ENCODE data around the gene SLC5A9. TPM values are rescaled to one million over a fixed set of nuclear protein-coding genes. Genes with fewer than 3 reads are reported as not detected.

The SLC5A9 gene
- total RNA-seq, 4 donors from 2014 or later, result not detected

DNA sequence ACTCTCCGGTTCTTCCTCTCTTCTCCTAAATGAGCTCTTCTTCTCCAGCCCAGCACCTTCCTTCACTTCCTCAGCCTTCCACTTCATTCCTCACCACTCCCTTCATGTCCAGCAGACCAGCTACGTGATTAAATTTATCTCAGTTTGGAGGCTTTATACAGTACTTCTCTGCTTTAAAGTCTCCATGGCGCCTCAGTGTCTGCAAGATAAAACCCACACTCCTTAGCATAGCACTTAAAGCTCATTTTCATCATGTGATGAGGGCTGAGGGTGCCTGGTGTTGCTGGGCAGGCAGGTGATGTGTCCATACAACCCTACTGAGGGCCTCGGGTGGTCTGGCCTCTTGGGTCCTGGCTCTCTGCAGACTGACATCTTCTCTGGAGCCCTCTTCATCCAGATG is 7.7 kb downstream of the SLC5A9 start:
- no peaks in the 10 kb centered on the region for H3K9me3 ChIP-seq
- 85 to 87% methylated on average over 4 of the region's 4 CpGs for WGBS, 2 donors
- H3K4me1 ChIP-seq, result peaks cover 0 to 10% (median 0%) of the 10 kb centered on the region in 4 donors
- TF ChIP-seq POLR2A (IDR thresholded peaks at IDR 0.05) (no peak), EP300 (IDR thresholded peaks at IDR 0.05) (no peak)
- TF ChIP-seq, protein P1, sequence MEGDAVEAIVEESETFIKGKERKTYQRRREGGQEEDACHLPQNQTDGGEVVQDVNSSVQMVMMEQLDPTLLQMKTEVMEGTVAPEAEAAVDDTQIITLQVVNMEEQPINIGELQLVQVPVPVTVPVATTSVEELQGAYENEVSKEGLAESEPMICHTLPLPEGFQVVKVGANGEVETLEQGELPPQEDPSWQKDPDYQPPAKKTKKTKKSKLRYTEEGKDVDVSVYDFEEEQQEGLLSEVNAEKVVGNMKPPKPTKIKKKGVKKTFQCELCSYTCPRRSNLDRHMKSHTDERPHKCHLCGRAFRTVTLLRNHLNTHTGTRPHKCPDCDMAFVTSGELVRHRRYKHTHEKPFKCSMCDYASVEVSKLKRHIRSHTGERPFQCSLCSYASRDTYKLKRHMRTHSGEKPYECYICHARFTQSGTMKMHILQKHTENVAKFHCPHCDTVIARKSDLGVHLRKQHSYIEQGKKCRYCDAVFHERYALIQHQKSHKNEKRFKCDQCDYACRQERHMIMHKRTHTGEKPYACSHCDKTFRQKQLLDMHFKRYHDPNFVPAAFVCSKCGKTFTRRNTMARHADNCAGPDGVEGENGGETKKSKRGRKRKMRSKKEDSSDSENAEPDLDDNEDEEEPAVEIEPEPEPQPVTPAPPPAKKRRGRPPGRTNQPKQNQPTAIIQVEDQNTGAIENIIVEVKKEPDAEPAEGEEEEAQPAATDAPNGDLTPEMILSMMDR (IDR thresholded peaks at IDR 0.05), result no peak
- H3K27me3 ChIP-seq, result no peaks in the 10 kb centered on the region
- H3K36me3 ChIP-seq, result no peaks in the 10 kb centered on the region
- H3K4me3 ChIP-seq, result no peak overlapping the region
- no peak for DNase-seq (ENCODE audit: low spot score in 2 of 2)
- H3K27ac ChIP-seq, result no peak overlapping the region

DNA sequence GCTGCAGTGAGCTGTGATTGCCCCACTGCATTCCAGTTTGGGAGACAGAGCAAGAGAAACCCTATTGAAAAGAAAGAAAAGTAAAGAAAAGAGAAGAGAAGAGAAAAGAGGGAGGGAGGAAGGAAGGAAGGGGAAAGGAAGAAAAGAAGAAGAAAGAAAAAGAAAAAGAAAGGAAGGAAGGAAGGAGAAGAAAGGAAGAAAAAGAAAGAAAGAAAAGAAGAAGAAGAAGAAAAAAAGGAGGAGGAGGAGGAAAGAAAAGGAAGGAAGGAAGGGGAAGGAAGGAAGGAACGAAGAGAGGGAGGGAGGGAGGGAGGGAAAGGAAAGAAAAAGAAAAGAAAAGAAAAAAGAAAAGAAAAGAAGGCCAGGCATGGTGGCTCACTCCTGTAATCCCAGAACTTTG is 10.2 kb downstream of the SLC5A9 start:
- Histone ChIP-seq H3K4me3 (no peak overlapping the region), H3K27me3 (no peaks in the 10 kb centered on the region), H3K4me1 (peaks cover 0 to 5% (median 0%) of the 10 kb centered on the region in 4 donors), H3K27ac (no peak overlapping the region), H3K9me3 (no peaks in the 10 kb centered on the region), H3K36me3 (no peaks in the 10 kb centered on the region)
- DNase-seq (ENCODE audit: low spot score in 2 of 2), result no peak
- WGBS, 2 donors, result 95 to 100% methylated on average over 1 of the region's 1 CpG
- TF ChIP-seq, protein P1 (IDR thresholded peaks at IDR 0.05), result no peak
- no peak for TF ChIP-seq EP300 (IDR thresholded peaks at IDR 0.05)
- TF ChIP-seq POLR2A (IDR thresholded peaks at IDR 0.05), result no peak

DNA sequence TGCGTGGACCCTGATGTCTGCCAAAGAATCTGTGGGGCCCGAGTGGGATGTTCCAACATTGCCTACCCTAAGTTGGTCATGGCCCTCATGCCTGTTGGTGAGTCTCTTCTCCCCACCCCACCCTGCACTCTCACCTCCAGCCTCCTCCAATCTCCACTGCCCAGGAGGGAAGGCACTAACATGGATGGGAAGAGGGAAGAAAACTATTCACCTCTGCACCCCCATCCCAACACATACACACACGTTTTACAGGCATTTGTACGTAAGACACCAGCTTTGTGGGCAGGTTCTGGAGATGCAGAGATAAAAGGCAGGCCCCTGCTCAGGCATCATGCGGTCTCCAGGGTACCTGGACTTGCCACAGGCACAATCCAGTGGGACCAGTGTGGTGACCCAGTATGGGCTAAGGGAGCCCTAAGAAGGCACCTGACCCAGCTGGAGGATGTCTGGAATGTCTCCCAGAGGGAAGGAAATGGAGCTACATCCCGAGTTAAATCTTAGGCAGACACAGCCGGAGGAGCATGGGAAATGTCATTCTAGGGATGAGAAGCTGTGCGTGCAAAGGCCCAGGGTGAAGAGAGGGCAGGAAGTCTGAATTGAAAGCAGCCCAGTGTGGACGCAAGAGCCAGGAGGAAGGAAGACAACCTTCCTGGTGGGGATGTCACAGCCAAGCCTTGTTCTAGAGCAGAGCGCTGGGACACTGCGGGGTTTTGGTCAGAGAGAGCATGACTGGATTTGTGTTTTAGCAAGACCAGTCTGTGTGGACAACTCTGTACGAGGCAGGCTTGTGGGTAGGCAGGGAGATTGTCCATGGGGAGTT is 11.4 kb downstream of the SLC5A9 start:
- no peak for DNase-seq (ENCODE audit: low spot score in 2 of 2)
- H3K9me3 ChIP-seq, result no peaks in the 10 kb centered on the region
- no peak overlapping the region for H3K4me3 ChIP-seq
- WGBS, 2 donors, result 82 to 83% methylated on average over 12 of the region's 12 CpGs
- no peaks in the 10 kb centered on the region for H3K27me3 ChIP-seq
- H3K4me1 ChIP-seq, result no peaks in the 10 kb centered on the region
- no peaks in the 10 kb centered on the region for H3K36me3 ChIP-seq
- TF ChIP-seq, protein P1 (IDR thresholded peaks at IDR 0.05), result no peak
- no peak for TF ChIP-seq EP300 (IDR thresholded peaks at IDR 0.05)
- no peak overlapping the region for H3K27ac ChIP-seq

DNA sequence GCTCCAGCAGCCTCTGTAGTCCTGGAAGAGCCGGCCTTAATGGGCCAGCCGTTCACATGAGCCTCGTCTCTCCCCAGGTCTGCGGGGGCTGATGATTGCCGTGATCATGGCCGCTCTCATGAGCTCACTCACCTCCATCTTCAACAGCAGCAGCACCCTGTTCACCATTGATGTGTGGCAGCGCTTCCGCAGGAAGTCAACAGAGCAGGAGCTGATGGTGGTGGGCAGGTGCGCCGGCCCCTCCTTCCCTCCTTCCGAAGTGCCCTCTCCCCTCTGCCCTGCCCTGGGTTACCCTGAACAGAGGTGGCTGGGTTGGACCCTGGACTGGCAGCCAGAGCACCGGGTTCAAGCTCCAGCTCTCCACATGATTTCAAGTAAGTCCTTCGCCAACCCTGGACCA is 13.1 kb downstream of the SLC5A9 start:
- no peak for DNase-seq (ENCODE audit: low spot score in 2 of 2)
- Histone ChIP-seq H3K36me3 (no peaks in the 10 kb centered on the region), H3K9me3 (no peaks in the 10 kb centered on the region), H3K4me1 (no peaks in the 10 kb centered on the region), H3K4me3 (no peak overlapping the region), H3K27me3 (no peaks in the 10 kb centered on the region), H3K27ac (no peak overlapping the region)
- 91 to 96% methylated on average over 13 of the region's 13 CpGs for WGBS, 2 donors
- TF ChIP-seq POLR2A (IDR thresholded peaks at IDR 0.05) (no peak), EP300 (IDR thresholded peaks at IDR 0.05) (no peak)
- TF ChIP-seq, protein P1 (IDR thresholded peaks at IDR 0.05), result no peak

DNA sequence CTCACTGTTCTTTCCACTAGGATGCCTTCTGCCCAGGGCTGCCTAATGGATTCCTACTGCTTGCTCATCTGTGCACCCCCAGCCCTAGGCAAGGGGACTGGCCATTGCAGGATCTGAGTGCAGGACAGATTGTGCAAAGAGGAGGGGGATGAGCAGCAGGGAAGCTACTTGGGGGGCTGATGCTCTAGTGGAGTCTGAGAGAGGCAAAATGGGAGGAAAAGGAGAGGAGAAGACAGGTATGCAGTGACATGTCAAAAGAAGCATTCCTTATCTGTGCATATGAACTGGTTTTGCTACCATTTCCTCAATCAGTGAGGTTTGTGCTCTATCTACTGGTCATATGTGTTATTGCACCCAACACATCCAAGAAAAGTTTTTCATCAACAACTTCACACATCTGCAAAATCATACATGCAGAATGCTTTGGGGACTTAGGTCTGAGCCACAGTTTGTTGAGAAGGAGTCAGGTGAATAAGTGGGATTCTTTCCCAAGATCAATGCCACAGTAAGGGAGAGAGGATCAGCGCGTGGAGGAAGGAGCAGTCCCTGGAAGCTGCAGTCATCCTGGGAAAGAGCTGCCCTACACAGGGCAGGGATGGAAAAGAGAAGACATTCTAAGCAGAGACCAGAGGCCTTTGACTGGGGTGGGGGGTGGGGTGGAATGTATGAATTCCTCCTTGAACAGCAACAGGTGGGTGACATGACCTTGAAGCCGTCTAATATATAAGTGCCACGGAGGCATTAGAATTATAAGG is 14.4 kb downstream of the SLC5A9 start:
- no peak for DNase-seq (ENCODE audit: low spot score in 2 of 2)
- Histone ChIP-seq H3K9me3 (no peaks in the 10 kb centered on the region), H3K27ac (no peak overlapping the region), H3K4me3 (no peak overlapping the region), H3K36me3 (no peaks in the 10 kb centered on the region), H3K27me3 (no peaks in the 10 kb centered on the region), H3K4me1 (no peaks in the 10 kb centered on the region)
- no peak for TF ChIP-seq POLR2A (IDR thresholded peaks at IDR 0.05)
- TF ChIP-seq, protein P1 (IDR thresholded peaks at IDR 0.05), result peak; percentile 41 to 75 (median 51)
- 64 to 72% methylated on average over 4 of the region's 4 CpGs for WGBS, 2 donors
